NCI-H146 treated with DMSO at 0.1 percent for 48 hours (cell line): ENCODE measurements around the gene KIAA1671.
"Not testable (repeated sequence)": the region's sequence is repeated elsewhere in the genome, so short reads cannot be mapped to it uniquely, and the experiment has no call there.

Experiments
- DNase-seq: peaks from one replicate; lab custom pipeline; 2025; ENCODE audit not compliant: unreplicated experiment; lab: John Stamatoyannopoulos, UW

The KIAA1671 gene

GRCh38 chr22:25212337-25212736 lies 259.8 kb downstream of the KIAA1671 start:
- no peak for DNase-seq

DNA sequence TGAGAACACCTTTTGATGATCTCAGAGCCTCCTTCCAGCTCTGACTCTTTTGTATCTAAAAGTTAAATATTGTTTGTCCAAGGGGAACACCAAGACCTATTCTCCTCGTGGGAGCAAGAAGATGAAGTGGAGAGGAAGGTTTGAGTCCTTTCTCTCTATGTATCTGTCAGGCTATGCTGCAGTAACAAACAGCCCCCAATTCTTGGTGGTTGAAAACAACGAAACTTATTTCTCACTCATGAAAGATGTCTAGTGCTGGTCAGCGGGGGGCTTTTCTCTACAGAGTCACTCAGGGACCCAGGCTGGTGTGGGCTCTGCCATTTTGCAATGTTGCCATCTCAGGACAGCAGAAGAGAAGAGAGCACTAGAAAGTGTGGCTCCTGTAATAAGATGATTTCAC lies 260.7 kb downstream of the KIAA1671 start:
- DNase-seq, result no peak

DNA sequence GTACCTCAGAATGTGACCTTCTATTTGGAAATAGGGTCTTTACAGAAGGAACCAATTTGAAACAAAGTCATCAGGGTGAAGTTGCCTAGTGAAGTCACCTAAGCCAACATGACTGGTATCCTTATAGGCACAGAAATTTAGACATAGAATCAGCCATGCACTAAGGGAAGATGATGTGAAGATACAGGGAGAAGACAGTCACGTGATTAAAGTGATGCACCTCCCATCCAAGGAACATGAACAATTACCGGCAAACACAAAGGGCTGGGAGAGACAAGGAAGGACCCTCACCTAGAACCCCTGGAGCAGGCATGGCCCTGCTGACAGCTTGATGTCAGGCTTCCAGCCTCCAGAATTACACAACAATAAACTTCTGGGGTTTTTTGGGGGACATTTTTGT lies 263.7 kb downstream of the KIAA1671 start:
- no peak for DNase-seq

- DNase-seq, result no peak
Observed at GRCh38 chr22:25219211-25219689, 266.7 kb downstream of the KIAA1671 start, which contains the start of gene CRYBB2. TSS of gene CRYBB2 (plus strand) at chr22:25219639. CDS start at chr22:25221430, 1,791 bp downstream.

- peak; percentile 11 for DNase-seq
Observed at GRCh38 chr22:25219948-25220442, 267.5 kb downstream of the KIAA1671 start.

- DNase-seq, result no peak
Observed at GRCh38 chr22:25221790-25222189, 269.3 kb downstream of the KIAA1671 start.

- no peak for DNase-seq
Observed at GRCh38 chr22:25223269-25223850, 270.8 kb downstream of the KIAA1671 start.

- DNase-seq, result no peak
Observed at GRCh38 chr22:25228822-25229221, 276.3 kb downstream of the KIAA1671 start.

DNA sequence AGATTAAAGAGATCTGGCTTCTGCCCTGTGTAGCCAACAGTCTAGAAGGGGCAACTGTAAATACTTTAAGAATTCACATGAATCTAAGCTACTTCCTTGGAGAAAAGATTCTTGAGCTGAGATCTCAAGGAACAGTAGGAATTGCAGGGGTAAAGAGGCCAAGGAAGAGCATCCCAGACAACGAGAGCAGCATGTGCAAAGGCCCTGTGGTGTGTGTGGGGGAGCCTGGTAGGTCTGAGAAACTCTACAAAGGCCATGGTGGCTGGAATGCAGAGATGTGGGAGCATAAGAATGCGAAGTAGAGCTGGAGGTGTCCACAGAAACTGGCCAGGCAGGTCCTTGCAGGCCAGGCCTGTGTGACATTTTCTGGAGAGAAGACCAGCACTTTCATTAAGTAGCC lies 278.2 kb downstream of the KIAA1671 start:
- DNase-seq, result not testable (repeated sequence)

GRCh38 chr22:25232301-25232700 lies 279.8 kb downstream of the KIAA1671 start:
- no peak for DNase-seq

- DNase-seq, result not testable (repeated sequence)
Observed at GRCh38 chr22:25233706-25234105, 281.2 kb downstream of the KIAA1671 start.

GRCh38 chr22:25235547-25236290 lies 283.2 kb downstream of the KIAA1671 start:
- DNase-seq, result peak; percentile 27

GRCh38 chr22:25236417-25236816 lies 283.9 kb downstream of the KIAA1671 start:
- DNase-seq, result no peak

DNA sequence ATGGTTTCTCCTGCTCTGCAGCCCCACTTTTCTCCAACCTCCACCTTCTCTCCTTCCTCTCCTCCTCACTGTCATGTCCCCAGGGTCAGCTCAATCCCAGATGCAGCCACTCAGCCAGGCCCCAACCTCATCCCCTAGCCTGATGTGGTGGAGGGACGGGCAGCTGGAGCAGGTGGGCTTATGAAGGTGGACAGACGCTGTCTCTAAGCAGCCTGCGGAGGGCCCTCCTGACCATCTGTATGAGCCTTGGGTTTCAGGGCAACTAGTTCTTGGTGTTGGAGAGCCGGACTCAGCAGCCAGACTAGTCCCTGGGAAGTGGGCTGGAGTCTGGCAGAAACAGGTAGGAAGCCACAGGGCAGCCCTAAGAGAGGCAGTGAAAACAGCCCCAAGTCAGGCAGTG lies 285.0 kb downstream of the KIAA1671 start:
- DNase-seq, result no peak

- not testable (repeated sequence) for DNase-seq
Observed at GRCh38 chr22:25238058-25238457, 285.5 kb downstream of the KIAA1671 start.
